GM23248 (cell line): ENCODE data around the gene EPG5. TPM values are rescaled to one million over a fixed set of nuclear protein-coding genes. Genes with fewer than 3 reads are reported as not detected.
A peak's percentile ranks its signal among the peaks of the same experiment; 100 is the strongest.
"Not testable (repeated sequence)": the region's sequence is repeated elsewhere in the genome, so short reads cannot be mapped to it uniquely, and the experiment has no call there.

Experiments
- DNase-seq: peaks from one replicate; pipeline ENCODE4 v3.0.0-alpha.2; 2015
- H2AFZ ChIP-seq: fragments of 200-600 bp; sonication (generic); 2 replicates; pipeline ENCODE4 v1.6.1; 2016; ENCODE audit warnings: antibody characterized with exemption
- H3F3A ChIP-seq: fragments of 200-600 bp; sonication (generic); 2 replicates; pipeline ENCODE4 v1.6.1; 2016; ENCODE audit warnings: mild to moderate bottlenecking, antibody characterized with exemption, mixed run types; ENCODE audit not compliant: insufficient read depth
- H3K27ac ChIP-seq: fragments of 200-600 bp; sonication (generic); 2 replicates; pipeline ENCODE4 v1.5.1; 2016; ENCODE audit warnings: mild to moderate bottlenecking
- H3K27me3 ChIP-seq: fragments of 200-600 bp; sonication (generic); replicated peaks from 2 replicates; pipeline ENCODE4 v1.6.1; 2016; ENCODE audit warnings: mild to moderate bottlenecking; ENCODE audit not compliant: insufficient read depth
- H3K36me3 ChIP-seq: fragments of 200-600 bp; sonication (generic); 2 replicates; pipeline ENCODE4 v1.6.1; 2016; ENCODE audit warnings: low read depth, mild to moderate bottlenecking
- H3K4me1 ChIP-seq: fragments of 200-600 bp; sonication (generic); 2 replicates; pipeline ENCODE4 v1.6.1; 2016; ENCODE audit warnings: mild to moderate bottlenecking; ENCODE audit not compliant: insufficient read depth
- H3K4me2 ChIP-seq: fragments of 200-600 bp; sonication (generic); one replicate; pipeline ENCODE4 v1.6.1; 2016; ENCODE audit warnings: mild to moderate bottlenecking; ENCODE audit not compliant: unreplicated experiment
- H3K4me3 ChIP-seq: fragments of 200-600 bp; sonication (generic); 2 replicates; pipeline ENCODE4 v1.5.1; 2016; ENCODE audit warnings: mild to moderate bottlenecking
- H3K79me2 ChIP-seq: fragments of 200-600 bp; sonication (generic); 2 replicates; pipeline ENCODE4 v1.6.1; 2016; ENCODE audit warnings: mild to moderate bottlenecking; ENCODE audit not compliant: insufficient read depth
- H3K9ac ChIP-seq: fragments of 200-600 bp; sonication (generic); 2 replicates; pipeline ENCODE4 v1.6.1; 2016; ENCODE audit warnings: mild to moderate bottlenecking
- H3K9me2 ChIP-seq: fragments of 200-600 bp; sonication (generic); 2 replicates; pipeline ENCODE4 v1.6.1; 2016; ENCODE audit warnings: mixed run types, mild to moderate bottlenecking, moderate library complexity; ENCODE audit not compliant: insufficient read depth
- H3K9me3 ChIP-seq: fragments of 200-600 bp; sonication (generic); one replicate; pipeline ENCODE4 v1.6.1; 2017; ENCODE audit warnings: low read depth
- H4K20me1 ChIP-seq: fragments of 200-600 bp; sonication (generic); 2 replicates; pipeline ENCODE4 v1.6.0; 2016; ENCODE audit not compliant: insufficient read depth
- EZH2 ChIP-seq: fragments of 200-600 bp; sonication (generic); IDR thresholded peaks from 2 replicates; pipeline ENCODE4 v1.6.1; 2018; ENCODE audit warnings: antibody characterized with exemption, mild to moderate bottlenecking; ENCODE audit not compliant: insufficient read depth, poor library complexity, severe bottlenecking
- EZH2phosphoT487 ChIP-seq: fragments of 200-600 bp; sonication (generic); IDR thresholded peaks from 2 replicates; pipeline ENCODE4 v1.6.1; 2018; ENCODE audit warnings: antibody characterized with exemption, moderate library complexity, mild to moderate bottlenecking, low read depth; ENCODE audit not compliant: insufficient read depth
- WGBS, 2 experiments: methylation state at CpG; one replicate each; pipeline ENCODE4 v1.1.6; 2015 to 2017; ENCODE audit warnings: low lambda C conversion rate in 2 of 2, low coverage in 1 of 2; ENCODE audit errors: missing lambda C conversion rate in 2 of 2; 5-methylcytosine and 5-hydroxymethylcytosine counted together
- in situ Hi-C: fragments of 300-500 bp; cut with MboI; formaldehyde crosslinking; loops from 2 replicates; pipeline ENCODE4 v1.15.0; 2020
- polyA plus RNA-seq: library from polyadenylated mRNA; unstranded; fragments of >200 nt; fragmentation: Nextera tagmentation; extraction: Ambion mirVana; gene quantifications from 2 replicates; pipeline ENCODE4 v1.2.1, GENCODE V29; 2016
- total RNA-seq: library from RNA; depleted of rRNA; stranded (reverse); fragments of >200 nt; shearing (Covaris generic); gene quantifications from 2 replicates; pipeline ENCODE4 v1.2.3, GENCODE V29; 2014

The EPG5 gene
- total and polyA plus RNA-seq, 2 experiments from 2014 or later = 22.0 to 77.7 TPM

DNA sequence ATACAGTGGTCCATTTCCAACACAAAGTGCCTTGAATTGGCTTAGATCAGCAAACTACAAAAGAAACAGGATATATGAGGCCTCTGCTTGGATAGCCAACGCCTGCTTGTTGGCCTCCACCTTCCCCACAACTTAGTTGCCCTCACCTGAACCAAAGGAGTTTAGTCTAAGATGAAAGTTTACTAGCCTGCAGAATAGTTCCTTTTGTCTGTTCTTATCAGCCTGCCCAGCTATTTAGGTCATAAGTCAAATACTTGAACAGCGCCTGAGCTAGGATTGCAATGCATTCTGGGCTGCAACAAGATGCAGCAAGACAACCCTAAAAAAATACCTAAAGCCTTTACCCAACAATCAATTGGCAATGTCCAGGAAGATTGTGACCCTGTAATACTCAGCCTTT is 13.1 kb upstream of the EPG5 start:
- H3K36me3 ChIP-seq = no peaks in the 10 kb centered on the region
- 0 out of 2 replicates have a peak, but pooled peaks cover 5% of the 10 kb centered on the region for H3K4me1 ChIP-seq
- H3K27me3 ChIP-seq = no peaks in the 10 kb centered on the region
- no peaks in the 10 kb centered on the region for H3K9me2 ChIP-seq
- 75 to 91% methylated on average over 2 of the region's 2 CpGs for WGBS, 2 experiments
- H3K79me2 ChIP-seq = no peaks in the 10 kb centered on the region
- no peak overlapping the region for H3K4me2 ChIP-seq
- no peak overlapping the region for H2AFZ ChIP-seq
- no peak overlapping the region for H3K27ac ChIP-seq
- TF ChIP-seq EZH2 = no peak
- no peak for TF ChIP-seq EZH2phosphoT487
- H4K20me1 ChIP-seq = no peaks in the 10 kb centered on the region
- no peak overlapping the region for H3K9ac ChIP-seq
- no peaks in the 10 kb centered on the region for H3F3A ChIP-seq
- DNase-seq = no peak
- in situ Hi-C loops = no loop called here
- H3K4me3 ChIP-seq = no peak overlapping the region
- H3K9me3 ChIP-seq = no peaks in the 10 kb centered on the region

- Histone ChIP-seq H3K9ac (no peak overlapping the region), H3K4me3 (no peak overlapping the region), H3K27ac (no peak overlapping the region), H3K4me1 (peaks cover 14% of the 10 kb centered on the region; the same call in 1 of the 2 replicates), H3K9me3 (no peaks in the 10 kb centered on the region), H3K4me2 (no peak overlapping the region), H3F3A (no peaks in the 10 kb centered on the region), H3K36me3 (no peaks in the 10 kb centered on the region), H4K20me1 (no peaks in the 10 kb centered on the region), H3K79me2 (no peaks in the 10 kb centered on the region), H2AFZ (no peak overlapping the region), H3K9me2 (no peaks in the 10 kb centered on the region), H3K27me3 (no peaks in the 10 kb centered on the region)
- no peak for DNase-seq
- WGBS, 2 experiments = 92 to 96% methylated on average over 1 of the region's 1 CpG
- in situ Hi-C loops = no loop called here
- TF ChIP-seq EZH2 (no peak), EZH2phosphoT487 (no peak)
Measured at GRCh38 chr18:45978084-45978483, 11.0 kb upstream of the EPG5 start.

DNA sequence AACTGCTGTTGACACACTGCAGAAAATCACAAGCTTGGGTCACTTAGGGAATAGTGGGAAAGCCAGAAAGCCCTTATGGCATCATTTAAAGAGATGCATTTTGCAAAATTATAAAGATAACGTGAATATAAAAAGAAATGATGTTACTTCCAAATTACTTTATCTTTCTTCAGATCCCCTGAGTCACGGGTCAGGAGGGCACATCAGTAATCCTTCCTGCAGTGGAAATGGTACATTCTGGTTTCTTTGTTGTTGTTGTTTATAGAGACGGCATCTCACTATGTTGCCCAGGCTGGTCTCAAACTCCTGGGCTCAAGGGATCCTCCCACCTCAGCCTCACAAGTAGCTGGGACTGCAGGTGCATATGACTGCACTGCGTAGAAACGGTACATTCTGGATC is 9.8 kb upstream of the EPG5 start:
- Histone ChIP-seq H3K9me3 (no peaks in the 10 kb centered on the region), H3F3A (no peaks in the 10 kb centered on the region), H3K4me1 (peaks cover 14% of the 10 kb centered on the region; the same call in 1 of the 2 replicates), H3K27me3 (no peaks in the 10 kb centered on the region), H4K20me1 (no peaks in the 10 kb centered on the region), H3K9ac (no peak overlapping the region), H2AFZ (no peak overlapping the region), H3K27ac (no peak overlapping the region), H3K9me2 (no peaks in the 10 kb centered on the region), H3K4me3 (no peak overlapping the region), H3K4me2 (no peak overlapping the region), H3K36me3 (no peaks in the 10 kb centered on the region), H3K79me2 (no peaks in the 10 kb centered on the region)
- no peak for DNase-seq
- in situ Hi-C loops = no loop called here
- TF ChIP-seq EZH2phosphoT487 (no peak), EZH2 (no peak)
- 81 to 90% methylated on average over 5 of the region's 5 CpGs for WGBS, 2 experiments

- Histone ChIP-seq H3K36me3 (no peaks in the 10 kb centered on the region), H2AFZ (no peak overlapping the region), H3K9me2 (no peaks in the 10 kb centered on the region), H4K20me1 (no peaks in the 10 kb centered on the region), H3K4me1 (peaks cover 14% of the 10 kb centered on the region; the same call in 1 of the 2 replicates), H3K9ac (no peak overlapping the region), H3K27ac (no peak overlapping the region), H3K9me3 (no peaks in the 10 kb centered on the region), H3K27me3 (no peaks in the 10 kb centered on the region), H3K79me2 (no peaks in the 10 kb centered on the region), H3K4me3 (no peak overlapping the region), H3F3A (no peaks in the 10 kb centered on the region), H3K4me2 (no peak overlapping the region)
- in situ Hi-C loops = no loop called here
- no peak for TF ChIP-seq EZH2phosphoT487
- no peak for TF ChIP-seq EZH2
- peak; percentile 52 for DNase-seq
- 12 to 17% methylated on average over 1 of the region's 1 CpG for WGBS, 2 experiments
Measured at GRCh38 chr18:45976566-45976965, 9.4 kb upstream of the EPG5 start.

- no peaks in the 10 kb centered on the region for H3K9me2 ChIP-seq
- peaks cover 14% of the 10 kb centered on the region; the same call in 1 of the 2 replicates for H3K4me1 ChIP-seq
- no peaks in the 10 kb centered on the region for H3K36me3 ChIP-seq
- H2AFZ ChIP-seq = peak overlapping the region; percentile 61
- peak overlapping the region; percentile 51 for H3K4me2 ChIP-seq
- no peaks in the 10 kb centered on the region for H3K27me3 ChIP-seq
- no peaks in the 10 kb centered on the region for H3K9me3 ChIP-seq
- no peak overlapping the region for H3K4me3 ChIP-seq
- no peaks in the 10 kb centered on the region for H4K20me1 ChIP-seq
- DNase-seq = peak; percentile 86
- H3K79me2 ChIP-seq = no peaks in the 10 kb centered on the region
- 19 to 20% methylated on average over 5 of the region's 5 CpGs for WGBS, 2 experiments
- in situ Hi-C loops = no loop called here
- no peak overlapping the region for H3K9ac ChIP-seq
- no peaks in the 10 kb centered on the region for H3F3A ChIP-seq
- no peak overlapping the region for H3K27ac ChIP-seq
- no peak for TF ChIP-seq EZH2phosphoT487
- TF ChIP-seq EZH2 = no peak
Measured at GRCh38 chr18:45974088-45974536, 7.0 kb upstream of the EPG5 start.

DNA sequence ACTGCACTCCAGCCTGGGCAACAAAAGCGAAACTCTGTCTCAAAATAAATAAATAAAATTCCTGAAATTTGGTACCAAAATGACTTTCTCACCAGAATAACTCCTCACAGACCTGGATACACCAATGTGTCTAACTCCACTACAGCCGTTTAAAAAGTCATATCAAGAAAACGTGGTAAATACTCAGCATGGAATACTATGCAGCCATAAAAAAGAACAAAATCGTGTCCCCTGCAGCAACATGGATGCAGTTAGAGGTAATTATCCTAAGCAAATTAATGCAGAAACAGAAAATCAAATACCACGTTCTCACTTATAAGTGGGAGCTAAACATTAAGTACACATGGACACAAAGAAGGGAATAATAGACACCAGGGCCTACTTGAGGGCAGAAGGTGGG is 2.2 kb downstream of the EPG5 start:
- H3K9me3 ChIP-seq, DNase-seq, H3K27ac ChIP-seq, H3K9me2 ChIP-seq, H3K9ac ChIP-seq, in situ Hi-C loops, H3K27me3 ChIP-seq, H2AFZ ChIP-seq, H4K20me1 ChIP-seq: not testable (repeated sequence)
- peaks cover 21% of the 10 kb centered on the region for H3K36me3 ChIP-seq
- peaks cover 58% of the 10 kb centered on the region for H3F3A ChIP-seq
- H3K4me2 ChIP-seq = peak overlapping the region; percentile 89
- H3K4me3 ChIP-seq = peak overlapping the region; percentile 99
- 96 to 100% methylated on average over 5 of the region's 5 CpGs for WGBS, 2 experiments
- H3K4me1 ChIP-seq = peaks cover 58% of the 10 kb centered on the region
- H3K79me2 ChIP-seq = peaks cover 67% of the 10 kb centered on the region
